NCI-H146 (cell line): ENCODE results near the gene SIRT4.
"Not testable (repeated sequence)": the region's sequence is repeated elsewhere in the genome, so short reads cannot be mapped to it uniquely, and the experiment has no call there.

Source experiments
- DNase-seq: peaks from one replicate; lab custom pipeline; 2025; lab: John Stamatoyannopoulos, UW

The SIRT4 gene

GRCh38 chr12:120301962-120302815 lies at the start of gene SIRT4:
Gene SIRT4 (plus strand): TSS chr12:120302321. CDS start chr12:120303562, 1,241 bp downstream.
- DNase-seq: peak; percentile 92

GRCh38 chr12:120253313-120253712 lies 48.8 kb upstream of the SIRT4 start:
- DNase-seq: not testable (repeated sequence)

- DNase-seq: no peak
Measured at GRCh38 chr12:120254809-120255208, 47.3 kb upstream of the SIRT4 start.

GRCh38 chr12:120257041-120257821 lies 44.9 kb upstream of the SIRT4 start:
- DNase-seq: no peak

- no peak for DNase-seq
Measured at GRCh38 chr12:120258323-120258896, 43.7 kb upstream of the SIRT4 start.

- DNase-seq: no peak
Measured at GRCh38 chr12:120259418-120260202, 42.5 kb upstream of the SIRT4 start.

GRCh38 chr12:120260607-120261006 lies 41.5 kb upstream of the SIRT4 start:
- DNase-seq: no peak

- DNase-seq: no peak
Measured at GRCh38 chr12:120261951-120262851, 39.9 kb upstream of the SIRT4 start.

GRCh38 chr12:120262852-120263747 lies 39.0 kb upstream of the SIRT4 start:
- no peak for DNase-seq

- no peak for DNase-seq
Measured at GRCh38 chr12:120263748-120264085, 38.4 kb upstream of the SIRT4 start.

GRCh38 chr12:120264086-120264903 lies 37.8 kb upstream of the SIRT4 start:
- no peak for DNase-seq

- no peak for DNase-seq
Measured at GRCh38 chr12:120264904-120265472, 37.1 kb upstream of the SIRT4 start.

- DNase-seq: peak; percentile 69
Measured at GRCh38 chr12:120265473-120266179, 36.5 kb upstream of the SIRT4 start, which contains the start of gene PXN. Gene PXN (minus strand): TSS chr12:120265730. CDS start chr12:120265629, 101 bp downstream.

- DNase-seq: no peak
Measured at GRCh38 chr12:120266180-120266870, 35.8 kb upstream of the SIRT4 start.

GRCh38 chr12:120267736-120268135 lies 34.4 kb upstream of the SIRT4 start:
- no peak for DNase-seq

GRCh38 chr12:120276734-120277133 lies 25.4 kb upstream of the SIRT4 start:
- DNase-seq: no peak
